ENCODE measurements around the gene NR5A2.

GRCh38 chr1:200027264-200027823, at the start of gene NR5A2:
- TF ChIP-seq MYNN (tag by site-specific recombination; IDR thresholded peaks at IDR 0.05; ENCODE audit: borderline replicate concordance): no peak
- no peak for TF ChIP-seq ZNF416 (tag by site-specific recombination; IDR thresholded peaks at IDR 0.05)
- TF ChIP-seq CTCF (tag by site-specific recombination; IDR thresholded peaks at IDR 0.05): no peak
- TF ChIP-seq ZNF660 (tag by site-specific recombination; IDR thresholded peaks at IDR 0.05): no peak

All from HEK293 (cell line).